Measurements from ENCODE around the gene ACOT12.

Gene ACOT12

GRCh38 chr5:81361600-81361999 lies 32.3 kb downstream of the ACOT12 start:
- no peaks in the 10 kb centered on the region for H3K4me1 ChIP-seq (ENCODE audit: control insufficient read depth, insufficient read depth, low read length, poor library complexity, severe bottlenecking)
- H3K27ac ChIP-seq (ENCODE audit: low read depth, low read length, severe bottlenecking): no peak overlapping the region
- no peak overlapping the region for H3K4me3 ChIP-seq (ENCODE audit: extremely low read depth, insufficient read depth, low read length, poor library complexity, severe bottlenecking)
- no peaks in the 10 kb centered on the region for H3K36me3 ChIP-seq (ENCODE audit: control insufficient read depth, insufficient read depth, low read length)
- no peaks in the 10 kb centered on the region for H3K9me3 ChIP-seq (ENCODE audit: control insufficient read depth, low read length)
- WGBS, 2 experiments (ENCODE audit: insufficient coverage in 2 of 2): 91 to 100% methylated on average over 1 of the region's 2 CpGs

DNA sequence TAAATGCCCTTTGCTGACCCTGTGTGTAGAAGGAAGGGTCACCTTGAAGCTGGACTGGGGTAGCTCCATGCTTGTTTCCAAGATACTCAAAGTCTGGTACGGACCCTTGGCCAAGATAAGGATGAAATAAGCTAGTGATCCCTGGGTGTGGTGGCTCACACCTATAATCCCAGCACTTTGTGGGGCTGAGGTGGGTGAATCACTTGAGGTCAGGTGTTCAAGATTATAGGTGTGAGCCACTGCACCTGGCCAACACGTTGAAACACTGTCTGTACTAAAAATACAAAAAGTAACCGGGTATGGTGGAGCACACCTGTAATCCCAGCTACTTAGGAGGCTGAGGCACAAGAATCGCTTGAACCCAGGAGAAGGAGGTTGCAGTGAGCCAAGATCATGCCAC lies 33.3 kb downstream of the ACOT12 start:
- WGBS, 2 experiments (ENCODE audit: insufficient coverage in 2 of 2): 88 to 95% methylated on average over 2 to 4 of the region's 4 CpGs
- no peak overlapping the region for H3K27ac ChIP-seq (ENCODE audit: low read depth, low read length, severe bottlenecking)
- H3K4me1 ChIP-seq (ENCODE audit: control insufficient read depth, insufficient read depth, low read length, poor library complexity, severe bottlenecking): no peaks in the 10 kb centered on the region
- H3K9me3 ChIP-seq (ENCODE audit: control insufficient read depth, low read length): no peaks in the 10 kb centered on the region
- no peaks in the 10 kb centered on the region for H3K36me3 ChIP-seq (ENCODE audit: control insufficient read depth, insufficient read depth, low read length)
- no peak overlapping the region for H3K4me3 ChIP-seq (ENCODE audit: extremely low read depth, insufficient read depth, low read length, poor library complexity, severe bottlenecking)

- WGBS, 2 experiments (ENCODE audit: insufficient coverage in 2 of 2): 80% methylated on average over 1 of the region's 2 CpGs; no CpG with 5 or more reads in 1 of the 2 experiments
- Histone ChIP-seq H3K4me1 (ENCODE audit: control insufficient read depth, insufficient read depth, low read length, poor library complexity, severe bottlenecking) (no peaks in the 10 kb centered on the region), H3K9me3 (ENCODE audit: control insufficient read depth, low read length) (no peaks in the 10 kb centered on the region), H3K4me3 (ENCODE audit: extremely low read depth, insufficient read depth, low read length, poor library complexity, severe bottlenecking) (no peak overlapping the region), H3K36me3 (ENCODE audit: control insufficient read depth, insufficient read depth, low read length) (no peaks in the 10 kb centered on the region), H3K27ac (ENCODE audit: low read depth, low read length, severe bottlenecking) (no peak overlapping the region)
These were observed 34.1 kb downstream of the ACOT12 start for GRCh38 chr5:81359881-81360280.

- H3K4me1 ChIP-seq (ENCODE audit: control insufficient read depth, insufficient read depth, low read length, poor library complexity, severe bottlenecking): no peaks in the 10 kb centered on the region
- no peak overlapping the region for H3K4me3 ChIP-seq (ENCODE audit: extremely low read depth, insufficient read depth, low read length, poor library complexity, severe bottlenecking)
- H3K27ac ChIP-seq (ENCODE audit: low read depth, low read length, severe bottlenecking): no peak overlapping the region
- WGBS, 2 experiments (ENCODE audit: insufficient coverage in 2 of 2): 43 to 83% methylated on average over 1 to 3 of the region's 5 CpGs
- H3K36me3 ChIP-seq (ENCODE audit: control insufficient read depth, insufficient read depth, low read length): no peaks in the 10 kb centered on the region
- H3K9me3 ChIP-seq (ENCODE audit: control insufficient read depth, low read length): no peaks in the 10 kb centered on the region
These were observed 34.8 kb downstream of the ACOT12 start for GRCh38 chr5:81359108-81359507.

DNA sequence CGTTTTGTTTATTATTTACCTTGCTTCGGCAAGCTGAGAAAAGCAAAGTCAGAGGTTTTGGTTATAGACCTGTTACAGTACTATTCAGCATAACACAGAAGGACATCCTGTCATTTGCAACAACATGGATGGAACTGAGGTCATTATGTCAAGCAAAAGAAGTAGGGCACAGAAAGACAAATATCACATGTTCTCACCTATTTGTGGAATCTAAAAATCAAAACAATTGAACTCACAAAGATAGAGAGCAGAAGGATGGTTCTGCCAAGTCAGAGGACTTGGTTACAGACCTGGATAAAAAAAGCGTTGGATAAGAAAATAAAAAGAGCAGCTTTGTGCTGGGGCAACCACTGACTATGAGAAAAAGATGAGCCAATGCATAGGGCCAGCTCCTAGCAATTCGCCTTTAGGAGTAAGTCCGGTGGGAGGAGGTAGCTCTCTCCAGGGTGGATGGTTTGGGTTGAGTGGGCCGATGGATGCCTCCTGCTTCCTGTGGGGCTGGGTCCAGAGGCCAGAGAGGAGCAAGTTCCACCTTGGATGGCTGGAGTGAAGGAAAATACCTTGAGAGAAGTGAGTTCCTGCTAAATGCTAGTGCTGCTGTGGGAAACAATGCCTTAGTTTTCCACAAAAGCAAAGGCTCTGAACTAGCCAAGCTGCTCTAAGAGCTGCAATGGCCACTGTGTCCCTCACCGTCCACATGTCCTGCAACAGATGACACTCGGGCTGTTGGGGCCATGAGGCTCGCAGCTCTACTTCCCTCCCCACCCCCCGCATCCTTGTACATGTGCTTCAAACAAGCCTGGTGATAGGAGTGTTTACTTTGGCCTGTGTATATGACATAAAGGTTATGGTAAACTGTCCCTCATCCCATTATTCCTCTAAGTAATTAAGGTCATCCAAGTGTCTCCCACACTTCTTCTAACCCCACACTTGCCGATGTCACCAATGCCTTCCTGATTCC lies 38.4 kb downstream of the ACOT12 start:
- no peak overlapping the region for H3K27ac ChIP-seq (ENCODE audit: low read depth, low read length, severe bottlenecking)
- H3K4me1 ChIP-seq (ENCODE audit: control insufficient read depth, insufficient read depth, low read length, poor library complexity, severe bottlenecking): no peaks in the 10 kb centered on the region
- H3K4me3 ChIP-seq (ENCODE audit: extremely low read depth, insufficient read depth, low read length, poor library complexity, severe bottlenecking): no peak overlapping the region
- no peaks in the 10 kb centered on the region for H3K36me3 ChIP-seq (ENCODE audit: control insufficient read depth, insufficient read depth, low read length)
- WGBS, 2 experiments (ENCODE audit: insufficient coverage in 2 of 2): 91 to 95% methylated on average over 6 to 7 of the region's 11 CpGs
- no peaks in the 10 kb centered on the region for H3K9me3 ChIP-seq (ENCODE audit: control insufficient read depth, low read length)

DNA sequence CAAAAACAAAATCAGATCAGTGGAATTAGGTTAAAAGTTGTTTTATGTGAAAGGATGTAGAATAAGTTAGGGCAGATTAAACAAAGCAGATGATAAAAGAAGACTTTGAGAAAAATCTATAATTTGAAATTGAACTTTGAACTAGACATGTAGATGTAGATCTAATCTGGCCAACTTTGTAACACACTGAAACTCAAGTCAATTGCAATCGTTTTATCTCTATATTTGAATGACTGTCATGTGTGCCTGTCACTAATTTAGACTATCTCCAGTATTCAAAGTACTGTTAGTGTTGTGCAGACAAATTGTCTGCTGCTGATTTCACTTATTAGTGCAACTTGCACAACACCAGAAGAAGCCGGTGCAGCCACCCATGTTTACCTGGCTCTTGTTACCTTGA lies 39.8 kb downstream of the ACOT12 start:
- Histone ChIP-seq H3K27ac (ENCODE audit: low read depth, low read length, severe bottlenecking) (no peak overlapping the region), H3K9me3 (ENCODE audit: control insufficient read depth, low read length) (no peaks in the 10 kb centered on the region), H3K4me1 (ENCODE audit: control insufficient read depth, insufficient read depth, low read length, poor library complexity, severe bottlenecking) (no peaks in the 10 kb centered on the region), H3K4me3 (ENCODE audit: extremely low read depth, insufficient read depth, low read length, poor library complexity, severe bottlenecking) (no peak overlapping the region), H3K36me3 (ENCODE audit: control insufficient read depth, insufficient read depth, low read length) (no peaks in the 10 kb centered on the region)
- 100% methylated on average over 1 of the region's 2 CpGs; no CpG with 5 or more reads in 1 of the 2 experiments for WGBS, 2 experiments (ENCODE audit: insufficient coverage in 2 of 2)

DNA sequence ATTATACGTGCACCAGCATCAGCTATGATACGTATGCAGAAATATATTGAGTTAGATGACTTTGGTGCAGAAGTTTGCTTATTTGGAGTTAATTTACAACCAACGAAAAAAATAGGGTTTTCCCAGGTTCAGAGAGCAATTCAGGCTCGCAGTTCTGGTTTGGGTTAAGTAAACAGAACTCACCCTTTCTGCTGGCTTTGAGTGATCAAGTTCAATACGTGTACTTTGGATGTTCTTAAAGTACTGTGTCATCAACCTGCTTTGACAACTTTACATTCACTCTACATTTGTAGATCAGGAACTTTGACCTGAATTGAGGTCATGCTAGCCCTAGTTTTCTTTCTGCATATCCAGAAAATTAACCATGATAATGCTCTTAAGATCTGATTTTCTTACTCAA lies 40.7 kb downstream of the ACOT12 start:
- H3K36me3 ChIP-seq (ENCODE audit: control insufficient read depth, insufficient read depth, low read length): no peaks in the 10 kb centered on the region
- no peaks in the 10 kb centered on the region for H3K4me1 ChIP-seq (ENCODE audit: control insufficient read depth, insufficient read depth, low read length, poor library complexity, severe bottlenecking)
- no peaks in the 10 kb centered on the region for H3K9me3 ChIP-seq (ENCODE audit: control insufficient read depth, low read length)
- H3K4me3 ChIP-seq (ENCODE audit: extremely low read depth, insufficient read depth, low read length, poor library complexity, severe bottlenecking): no peak overlapping the region
- 80 to 96% methylated on average over 3 to 5 of the region's 5 CpGs for WGBS, 2 experiments (ENCODE audit: insufficient coverage in 2 of 2)
- H3K27ac ChIP-seq (ENCODE audit: low read depth, low read length, severe bottlenecking): no peak overlapping the region

DNA sequence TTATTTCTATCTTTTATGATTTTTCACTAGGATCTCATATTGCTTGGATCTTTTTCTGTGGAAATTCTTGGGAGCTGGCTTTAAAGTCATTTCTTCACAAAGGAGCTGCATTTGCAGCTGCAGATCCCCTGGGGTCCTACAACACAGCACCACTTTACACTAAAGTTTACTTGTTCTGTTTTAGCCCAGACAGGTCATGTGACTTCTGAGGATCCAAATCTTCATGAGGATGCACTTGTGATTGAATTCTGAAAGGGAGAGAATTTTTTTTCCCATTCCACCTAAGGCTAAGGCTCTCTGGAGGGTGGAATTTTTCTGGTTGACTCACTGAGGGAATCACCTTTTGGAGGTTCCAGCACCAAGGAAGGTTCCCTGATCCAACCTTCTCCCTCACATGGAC lies 43.4 kb downstream of the ACOT12 start:
- H3K27ac ChIP-seq (ENCODE audit: low read depth, low read length, severe bottlenecking): no peak overlapping the region
- no peaks in the 10 kb centered on the region for H3K4me1 ChIP-seq (ENCODE audit: control insufficient read depth, insufficient read depth, low read length, poor library complexity, severe bottlenecking)
- H3K4me3 ChIP-seq (ENCODE audit: extremely low read depth, insufficient read depth, low read length, poor library complexity, severe bottlenecking): no peak overlapping the region
- no peaks in the 10 kb centered on the region for H3K36me3 ChIP-seq (ENCODE audit: control insufficient read depth, insufficient read depth, low read length)
- no peaks in the 10 kb centered on the region for H3K9me3 ChIP-seq (ENCODE audit: control insufficient read depth, low read length)

- H3K36me3 ChIP-seq (ENCODE audit: control insufficient read depth, insufficient read depth, low read length): no peaks in the 10 kb centered on the region
- no peak overlapping the region for H3K4me3 ChIP-seq (ENCODE audit: extremely low read depth, insufficient read depth, low read length, poor library complexity, severe bottlenecking)
- no peaks in the 10 kb centered on the region for H3K4me1 ChIP-seq (ENCODE audit: control insufficient read depth, insufficient read depth, low read length, poor library complexity, severe bottlenecking)
- no peaks in the 10 kb centered on the region for H3K9me3 ChIP-seq (ENCODE audit: control insufficient read depth, low read length)
- H3K27ac ChIP-seq (ENCODE audit: low read depth, low read length, severe bottlenecking): no peak overlapping the region
- WGBS, 2 experiments (ENCODE audit: insufficient coverage in 2 of 2): 71 to 84% methylated on average over 3 to 4 of the region's 4 CpGs
These were observed 44.8 kb downstream of the ACOT12 start for GRCh38 chr5:81349161-81349560.

- 93% methylated on average over 3 of the region's 5 CpGs; no CpG with 5 or more reads in 1 of the 2 experiments for WGBS, 2 experiments (ENCODE audit: insufficient coverage in 2 of 2)
- Histone ChIP-seq H3K4me1 (ENCODE audit: control insufficient read depth, insufficient read depth, low read length, poor library complexity, severe bottlenecking) (no peaks in the 10 kb centered on the region), H3K27ac (ENCODE audit: low read depth, low read length, severe bottlenecking) (no peak overlapping the region), H3K9me3 (ENCODE audit: control insufficient read depth, low read length) (no peaks in the 10 kb centered on the region), H3K36me3 (ENCODE audit: control insufficient read depth, insufficient read depth, low read length) (no peaks in the 10 kb centered on the region), H3K4me3 (ENCODE audit: extremely low read depth, insufficient read depth, low read length, poor library complexity, severe bottlenecking) (no peak overlapping the region)
These were observed 48.4 kb downstream of the ACOT12 start for GRCh38 chr5:81345411-81346003.

DNA sequence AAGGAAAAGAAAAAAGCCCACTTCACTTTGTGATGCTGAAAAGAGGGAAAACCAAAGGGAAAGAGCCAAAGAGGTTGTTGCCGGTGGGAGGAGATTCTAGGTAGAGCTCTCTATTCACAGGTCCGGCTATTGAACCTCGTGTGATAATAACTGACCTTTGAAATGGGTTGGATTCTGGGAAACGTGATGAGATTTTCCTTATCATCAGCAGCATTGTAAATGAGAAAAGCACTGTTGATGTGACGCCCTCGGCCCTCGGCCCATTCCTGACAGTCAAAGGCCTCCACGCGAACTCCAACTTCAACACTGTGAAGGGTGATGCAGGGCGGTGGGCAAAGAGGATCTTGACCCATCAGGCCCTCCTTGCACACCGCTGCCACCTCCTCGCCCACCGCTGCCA lies 49.2 kb downstream of the ACOT12 start:
- Histone ChIP-seq H3K27ac (ENCODE audit: low read depth, low read length, severe bottlenecking) (no peak overlapping the region), H3K4me1 (ENCODE audit: control insufficient read depth, insufficient read depth, low read length, poor library complexity, severe bottlenecking) (no peaks in the 10 kb centered on the region), H3K9me3 (ENCODE audit: control insufficient read depth, low read length) (no peaks in the 10 kb centered on the region), H3K36me3 (ENCODE audit: control insufficient read depth, insufficient read depth, low read length) (no peaks in the 10 kb centered on the region), H3K4me3 (ENCODE audit: extremely low read depth, insufficient read depth, low read length, poor library complexity, severe bottlenecking) (no peak overlapping the region)
- 92 to 94% methylated on average over 11 to 12 of the region's 13 CpGs for WGBS, 2 experiments (ENCODE audit: insufficient coverage in 2 of 2)

All from mesodermal cell (in vitro differentiated cells).